HG02973 (cell line): ENCODE results near the gene KIAA0825.

ENCODE experiments used
- ATAC-seq: cut with Tn5 transposase; IDR thresholded peaks from one replicate; pipeline ENCODE4 v1.9.1; 2021; ENCODE audit warnings: moderate library complexity; ENCODE audit not compliant: unreplicated experiment

The KIAA0825 gene

DNA sequence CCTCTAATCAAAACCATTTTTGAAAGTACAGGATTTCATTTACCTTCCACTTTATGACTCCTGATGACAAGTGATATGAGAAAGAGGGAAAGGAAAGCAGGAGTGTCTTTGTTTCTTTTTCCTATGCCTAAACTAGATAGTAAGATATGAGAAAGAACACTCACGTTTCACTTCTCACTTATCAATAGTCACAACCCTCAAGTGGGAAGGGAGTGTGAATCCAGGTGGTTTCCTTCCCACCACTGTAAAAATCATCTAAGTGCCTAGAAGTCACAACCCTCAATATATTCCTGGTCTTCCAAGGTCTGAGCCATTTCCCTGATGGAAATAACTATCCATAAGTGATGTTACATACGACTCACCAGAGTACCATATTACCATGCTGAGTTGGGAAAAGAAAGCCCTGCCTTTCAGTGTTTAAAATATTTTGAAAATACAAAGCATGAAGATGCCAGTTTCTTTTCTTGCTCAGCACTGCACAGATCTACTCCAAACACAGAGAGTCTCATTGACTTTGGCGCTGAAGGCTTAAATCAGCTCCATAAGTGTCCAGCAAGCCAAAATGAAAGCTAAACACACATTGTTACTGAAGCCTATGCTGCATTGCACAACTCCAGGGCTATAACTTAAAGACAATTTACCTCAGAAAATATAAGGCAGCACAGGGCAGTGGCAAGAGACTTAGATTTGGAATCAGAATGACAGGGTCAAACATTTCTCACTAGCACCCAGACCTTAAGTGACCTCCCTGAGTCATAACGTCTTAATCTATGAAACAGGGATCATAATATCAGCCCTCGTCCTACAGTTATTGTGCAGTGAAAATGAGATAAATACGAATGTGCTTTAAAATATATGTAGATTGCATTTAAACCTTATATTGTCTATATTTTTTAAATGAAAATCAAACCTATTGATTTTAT is 301.2 kb downstream of the KIAA0825 start:
- no peak for ATAC-seq

GRCh38 chr5:94314460-94315131 is 303.8 kb downstream of the KIAA0825 start:
- no peak for ATAC-seq

GRCh38 chr5:94313696-94314095 is 304.7 kb downstream of the KIAA0825 start:
- ATAC-seq = no peak

DNA sequence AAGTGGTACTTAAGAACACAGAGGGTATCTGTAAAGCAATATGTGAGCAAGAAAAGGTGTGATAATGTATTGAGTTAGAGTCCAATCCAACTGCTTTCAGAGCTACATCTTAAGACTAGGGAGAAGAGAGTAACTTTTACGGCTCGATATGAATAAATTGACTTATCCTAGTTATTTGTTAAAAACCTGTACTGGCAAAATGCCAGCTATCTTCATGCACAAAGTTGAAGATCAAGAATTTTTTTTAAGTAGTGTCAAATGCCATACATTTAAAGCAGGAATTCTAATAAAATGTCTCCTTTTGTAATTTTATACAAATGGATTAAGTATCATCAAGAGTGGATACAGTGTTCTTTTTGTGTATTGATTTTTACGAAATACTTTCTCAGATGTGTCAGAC is 305.2 kb downstream of the KIAA0825 start:
- ATAC-seq = no peak

- no peak for ATAC-seq
Measured at GRCh38 chr5:94312298-94312697, 306.1 kb downstream of the KIAA0825 start.

- ATAC-seq = no peak
Measured at GRCh38 chr5:94310833-94311232, 307.6 kb downstream of the KIAA0825 start.

GRCh38 chr5:94309141-94309540 is 309.3 kb downstream of the KIAA0825 start:
- ATAC-seq = no peak

- ATAC-seq = no peak
Measured at GRCh38 chr5:94308442-94308841, 310.0 kb downstream of the KIAA0825 start.

DNA sequence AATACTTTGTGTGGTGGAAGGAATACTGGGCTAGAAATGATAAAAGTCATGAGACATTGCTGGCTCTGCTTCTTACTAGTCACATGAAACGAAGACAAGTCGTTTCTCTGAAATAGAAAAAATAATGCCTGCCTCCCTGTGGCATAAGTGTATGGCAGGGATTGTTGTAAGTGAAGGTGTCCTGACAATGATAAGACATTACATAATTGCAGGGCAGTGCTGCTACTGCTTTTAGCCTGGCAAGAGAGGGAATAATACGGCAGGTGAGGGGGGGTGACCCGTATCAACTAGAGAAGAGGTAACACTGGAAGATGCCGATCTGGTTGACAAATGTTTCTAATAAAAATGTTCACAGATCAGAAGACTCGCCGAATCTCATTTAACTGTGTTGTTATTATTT is 314.3 kb downstream of the KIAA0825 start:
- ATAC-seq = no peak

GRCh38 chr5:94288937-94289336 is 329.5 kb downstream of the KIAA0825 start:
- no peak for ATAC-seq

- no peak for ATAC-seq
Measured at GRCh38 chr5:94285984-94286383, 332.4 kb downstream of the KIAA0825 start.

- ATAC-seq = no peak
Measured at GRCh38 chr5:94283093-94283492, 335.3 kb downstream of the KIAA0825 start.

DNA sequence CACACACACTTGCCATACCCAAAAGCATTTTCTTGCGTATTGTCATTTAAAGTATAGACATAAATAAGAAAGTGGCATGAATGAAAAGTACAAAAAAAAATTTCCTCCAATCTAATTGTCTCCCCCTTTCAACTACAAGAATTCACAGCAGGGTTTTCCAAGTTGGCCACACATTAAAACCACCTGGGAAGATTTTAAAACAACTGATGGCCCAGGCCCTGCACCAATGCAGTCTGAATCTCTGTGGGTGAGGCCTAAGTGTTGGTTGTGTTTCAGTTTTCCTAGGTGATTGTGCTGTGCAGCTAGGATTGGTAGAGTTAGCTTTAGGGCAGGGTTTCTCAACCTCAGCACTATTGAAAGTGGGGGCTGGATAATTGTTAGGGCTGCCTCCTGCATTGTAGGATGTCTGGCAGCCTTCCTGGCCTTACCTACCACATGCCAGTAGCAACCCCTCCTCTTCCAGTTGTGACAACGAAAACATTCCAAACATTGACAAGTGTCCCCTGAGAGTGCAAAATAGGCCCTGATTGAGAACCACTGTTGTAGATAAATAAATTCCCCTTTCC is 337.1 kb downstream of the KIAA0825 start:
- ATAC-seq = no peak

DNA sequence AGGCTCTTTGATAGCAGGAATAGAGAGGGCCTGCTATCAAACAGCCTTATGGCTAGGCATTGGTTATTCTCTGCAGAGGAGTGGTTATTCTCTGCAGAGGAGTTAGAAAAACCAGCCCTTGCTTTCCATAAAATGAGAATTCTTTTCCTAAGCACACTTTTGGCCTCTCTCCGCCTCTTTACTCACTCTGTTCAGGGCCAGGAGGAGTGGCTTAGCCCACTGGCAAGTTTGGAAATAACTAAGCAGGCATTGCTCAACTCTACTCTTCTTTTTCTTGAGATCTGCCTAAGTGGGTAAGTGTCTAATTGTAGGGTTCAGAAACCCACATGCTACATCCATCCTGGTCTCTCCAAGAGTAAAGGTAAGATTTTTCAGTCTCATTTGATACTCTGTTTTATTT is 341.7 kb downstream of the KIAA0825 start:
- no peak for ATAC-seq

GRCh38 chr5:94276048-94276447 is 342.4 kb downstream of the KIAA0825 start:
- ATAC-seq = no peak

DNA sequence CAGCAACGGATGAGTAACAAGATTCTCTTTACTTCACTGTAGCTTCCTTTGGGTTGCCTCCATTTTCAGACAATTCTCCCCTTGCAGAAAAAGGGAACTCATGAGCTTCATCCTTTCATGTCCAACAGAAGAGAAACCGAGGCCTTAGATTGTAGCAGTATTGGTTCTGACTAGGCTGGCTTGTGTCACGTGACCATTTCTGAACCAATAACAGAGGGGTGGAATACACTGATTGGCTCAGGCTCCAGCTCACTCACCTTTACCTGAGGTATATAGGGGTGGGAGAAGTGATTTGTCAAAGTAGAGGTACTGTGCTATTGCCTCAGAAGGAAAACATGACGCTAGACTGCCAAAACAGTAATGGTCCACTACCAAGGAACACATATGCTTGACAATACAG is 343.7 kb downstream of the KIAA0825 start:
- ATAC-seq = no peak

GRCh38 chr5:94268226-94268625 is 350.2 kb downstream of the KIAA0825 start:
- ATAC-seq = no peak

DNA sequence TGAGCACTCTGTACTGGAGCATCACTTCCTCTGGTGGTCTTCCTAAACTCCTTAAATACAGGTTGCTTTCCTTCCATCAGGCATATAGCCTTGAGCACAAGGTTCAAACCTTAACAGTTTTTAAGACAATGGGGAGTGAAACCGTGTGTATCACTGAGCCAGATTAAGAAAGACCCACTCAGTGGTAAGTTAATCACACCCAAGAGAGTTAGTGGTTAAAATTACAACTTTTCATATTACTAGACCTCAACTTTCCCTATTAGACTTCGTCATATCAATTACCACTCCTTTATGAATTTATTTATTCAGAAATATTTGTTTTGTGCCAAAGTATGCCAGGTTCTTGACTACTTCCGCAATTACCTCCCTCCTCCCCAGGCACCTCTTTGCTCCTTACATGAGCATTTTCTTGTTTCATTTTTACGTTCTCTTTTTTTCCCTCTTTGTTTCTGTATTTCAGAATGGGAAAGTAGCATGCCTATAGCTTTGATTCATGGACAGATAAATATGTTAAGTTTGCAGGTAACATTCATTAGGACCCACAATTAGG is 351.0 kb downstream of the KIAA0825 start:
- ATAC-seq = no peak

DNA sequence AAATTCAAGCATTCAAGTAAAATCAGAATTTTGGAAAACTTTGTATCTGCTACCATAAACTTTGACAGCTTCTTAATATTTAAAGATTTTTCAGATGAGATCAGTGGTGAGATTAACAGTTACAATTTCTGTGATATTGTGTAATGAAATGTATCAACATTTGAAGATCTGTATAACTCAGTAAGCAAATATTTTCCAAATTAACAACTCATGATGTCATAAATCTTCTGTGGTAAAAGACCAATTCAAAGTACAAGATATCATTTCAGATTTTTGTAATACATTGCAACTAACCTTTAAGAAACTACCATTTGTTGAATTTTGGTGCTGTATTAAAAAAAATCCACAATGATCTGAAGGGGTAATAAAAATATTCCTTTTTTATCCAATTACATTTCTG is 352.2 kb downstream of the KIAA0825 start:
- no peak for ATAC-seq

- no peak for ATAC-seq
Measured at GRCh38 chr5:94263068-94263467, 355.3 kb downstream of the KIAA0825 start.

DNA sequence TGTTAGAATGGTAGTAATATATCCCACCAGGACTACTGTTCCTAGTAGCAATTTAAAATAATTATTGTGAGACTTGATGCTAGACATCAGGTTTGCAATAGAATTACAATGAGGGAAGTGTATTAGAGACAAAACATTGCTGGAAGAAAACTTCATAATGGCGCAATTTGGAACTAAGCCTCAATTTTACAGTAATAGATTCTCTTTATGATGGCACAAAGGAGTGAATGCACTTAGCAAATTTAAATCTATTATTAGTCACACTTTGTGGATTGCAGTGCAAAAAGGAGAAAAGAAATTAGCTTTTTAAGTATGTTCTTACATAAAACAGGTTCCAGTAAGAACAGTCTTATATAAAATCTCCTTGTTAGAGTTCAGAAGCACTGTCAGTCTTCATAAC is 358.3 kb downstream of the KIAA0825 start:
- ATAC-seq = no peak

- ATAC-seq = no peak
Measured at GRCh38 chr5:94254214-94254613, 364.2 kb downstream of the KIAA0825 start.
